Pancreas (tissue), 10 donors: ENCODE data around the gene ATP8A2. TPM values are rescaled to one million over a fixed set of nuclear protein-coding genes. Genes with fewer than 3 reads are reported as not detected.

Experiments used
- ATAC-seq, 4 donors: fragments of 200-7000 bp; cut with Tn5 transposase; one replicate each; pipeline versions ENCODE4 v1.8.0 to v1.9.1; 2020; ENCODE audit warnings: mild to moderate bottlenecking in 4 of 4, moderate library complexity in 4 of 4
- DNase-seq, 6 donors: peaks; one replicate each; pipeline ENCODE4 v3.0.0-alpha.2; 2020
- FAIRE-seq: peaks from 2 replicates; lab custom pipeline; 2012; peaks lifted over from hg19 to GRCh38; lab: Jason Lieb, UNC
- H3K27ac ChIP-seq, 4 donors: fragments of 200-600 bp; sonication (generic); 1 replicate in 3 of 4; 2 replicates in 1 of 4; pipeline versions ENCODE4 v1.5.0 to v1.8.0; 2020
- H3K27me3 ChIP-seq, 4 donors: fragments of 200-600 bp; one replicate each; pipeline ENCODE4 v1.8.0; 2021
- H3K36me3 ChIP-seq, 3 donors: fragments of 200-600 bp; sonication (generic) in 1 of 3; one replicate each; pipeline versions ENCODE4 v1.5.0 to v1.8.0; 2020 to 2021
- H3K4me1 ChIP-seq, 3 donors: fragments of 200-600 bp; one replicate each; pipeline ENCODE4 v1.8.0; 2021
- H3K4me3 ChIP-seq, 4 donors: fragments of 200-600 bp; sonication (generic) in 2 of 4; one replicate each; pipeline versions ENCODE4 v1.5.0 to v1.8.0; 2020 to 2021
- H3K9me3 ChIP-seq, 4 donors: fragments of 200-600 bp; one replicate each; pipeline ENCODE4 v1.8.0; 2021
- WGBS, 2 donors: extraction: QIAGEN DNeasy Blood & Tissue Kit; methylation state at CpG; one replicate each; pipeline ENCODE4 v1.1.7; 2013; 5-methylcytosine and 5-hydroxymethylcytosine counted together
- intact Hi-C, 3 donors: fragments of 100-400 bp; cut with DNase I; formaldehyde crosslinking; loops; one replicate each; pipeline versions ENCODE4 v1.11.1 to v1.14.2; 2022
- polyA plus RNA-seq, 2 donors: library from polyadenylated mRNA; stranded (reverse); fragments of 200-250 nt; gene quantifications; one replicate each; pipeline ENCODE4 v1.2.3, GENCODE V29; 2013
- total RNA-seq, 6 donors: library from RNA; stranded (reverse); fragmentation: NEBNext Ultra II Directional in 4 of 6; extraction: Animal tissue kit (Norgen Biotek cat#: 25700) in 4 of 6; gene quantifications; one replicate each; pipeline versions ENCODE4 v1.2.1 to v1.2.4, GENCODE V29; 2021 to 2023
- TF ChIP-seq, protein P1 (sequence below), 4 donors: fragments of 200-600 bp; sonication (generic) in 3 of 4; IDR thresholded peaks; one replicate each; pipeline versions ENCODE4 v1.5.0 to v1.8.0; 2021; ENCODE audit warnings: antibody characterized with exemption in 4 of 4
- donor health status: healthy with polysubstance abuse.
- donor health status: DM: no; HTN: no; CAD: no; lungs with moderate emphysema.
- donor health status: DM: no; HTN: no; CAD: no.
- donor health status: control.
- donor health status: control.
- donor health status: Bipolar disorder and iron deficiency.
- donor health status: DM: yes; HTN: yes; CAD: no.
- donor health status: DM: no; HTN: no; CAD: no.
- donor health status: DM: no; HTN: no; CAD: no.
- donor health status: DM: yes; HTN: yes; CAD: no.

Gene ATP8A2
- total and polyA plus RNA-seq, 8 donors = 0.04 to 0.28 (median 0.14) TPM

DNA sequence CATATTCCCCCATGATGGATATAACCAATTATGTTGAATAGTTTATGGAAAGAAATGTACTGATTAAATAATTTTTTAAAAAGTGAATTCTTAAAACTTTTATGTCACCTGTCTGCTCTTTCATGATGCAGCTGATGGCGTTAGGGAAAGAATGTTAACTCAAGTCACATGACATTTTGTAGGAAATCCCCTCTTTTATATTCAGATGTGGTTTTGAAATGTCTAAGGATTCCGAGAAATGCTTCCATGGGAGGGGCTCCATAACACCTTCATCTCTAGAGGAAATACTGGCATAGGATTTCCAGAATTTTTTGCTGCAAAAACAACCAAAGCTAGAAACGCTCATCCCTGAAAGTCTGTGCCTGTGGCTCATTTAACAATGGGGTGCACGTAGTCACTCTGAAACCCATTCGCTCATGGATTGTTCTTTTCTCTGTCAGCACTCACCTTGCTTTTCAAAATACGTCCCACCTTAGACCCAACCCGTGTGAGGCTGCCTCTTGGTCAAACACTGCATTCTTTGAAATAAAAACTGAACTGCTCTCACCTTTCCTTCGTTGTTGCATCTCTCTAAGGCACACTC lies 391.1 kb downstream of the ATP8A2 start:
- Histone ChIP-seq H3K9me3 (no peaks in the 10 kb centered on the region), H3K4me1 (no peaks in the 10 kb centered on the region), H3K27me3 (no peaks in the 10 kb centered on the region), H3K27ac (no peak overlapping the region), H3K4me3 (no peak overlapping the region), H3K36me3 (no peaks in the 10 kb centered on the region)
- WGBS, 2 donors = 51 to 60% methylated on average over 8 of the region's 8 CpGs
- DNase-seq (no peak), ATAC-seq (no peak), FAIRE-seq (no peak)
- intact Hi-C loops = no loop called here
- TF ChIP-seq, protein P1, sequence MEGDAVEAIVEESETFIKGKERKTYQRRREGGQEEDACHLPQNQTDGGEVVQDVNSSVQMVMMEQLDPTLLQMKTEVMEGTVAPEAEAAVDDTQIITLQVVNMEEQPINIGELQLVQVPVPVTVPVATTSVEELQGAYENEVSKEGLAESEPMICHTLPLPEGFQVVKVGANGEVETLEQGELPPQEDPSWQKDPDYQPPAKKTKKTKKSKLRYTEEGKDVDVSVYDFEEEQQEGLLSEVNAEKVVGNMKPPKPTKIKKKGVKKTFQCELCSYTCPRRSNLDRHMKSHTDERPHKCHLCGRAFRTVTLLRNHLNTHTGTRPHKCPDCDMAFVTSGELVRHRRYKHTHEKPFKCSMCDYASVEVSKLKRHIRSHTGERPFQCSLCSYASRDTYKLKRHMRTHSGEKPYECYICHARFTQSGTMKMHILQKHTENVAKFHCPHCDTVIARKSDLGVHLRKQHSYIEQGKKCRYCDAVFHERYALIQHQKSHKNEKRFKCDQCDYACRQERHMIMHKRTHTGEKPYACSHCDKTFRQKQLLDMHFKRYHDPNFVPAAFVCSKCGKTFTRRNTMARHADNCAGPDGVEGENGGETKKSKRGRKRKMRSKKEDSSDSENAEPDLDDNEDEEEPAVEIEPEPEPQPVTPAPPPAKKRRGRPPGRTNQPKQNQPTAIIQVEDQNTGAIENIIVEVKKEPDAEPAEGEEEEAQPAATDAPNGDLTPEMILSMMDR (IDR thresholded peaks at IDR 0.05) = no peak

DNA sequence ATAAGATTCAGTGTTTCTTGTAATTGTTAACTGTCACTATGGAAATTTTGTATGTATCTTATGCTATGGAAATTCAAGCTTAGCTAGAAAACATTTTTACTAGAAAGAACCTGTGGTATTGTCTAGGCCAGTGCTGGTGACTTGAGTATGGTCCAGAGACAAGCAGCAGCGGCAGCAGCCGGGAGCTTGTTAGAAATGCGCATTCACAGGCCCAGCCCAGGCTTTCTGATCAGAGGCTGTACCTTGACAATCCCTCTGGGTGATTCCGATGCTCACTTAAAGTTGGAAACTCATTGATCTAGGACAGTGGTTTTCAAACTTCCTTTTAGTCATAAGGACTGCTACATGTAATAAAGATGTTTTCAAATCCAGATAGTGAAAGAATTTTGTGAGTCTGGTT lies 392.6 kb downstream of the ATP8A2 start:
- ATAC-seq = no peak
- Histone ChIP-seq H3K9me3 (no peaks in the 10 kb centered on the region), H3K36me3 (no peaks in the 10 kb centered on the region), H3K4me1 (no peaks in the 10 kb centered on the region), H3K27me3 (no peaks in the 10 kb centered on the region), H3K4me3 (no peak overlapping the region), H3K27ac (no peak overlapping the region)
- FAIRE-seq = no peak
- DNase-seq = no peak
- intact Hi-C loops = no loop called here
- TF ChIP-seq, protein P1 (IDR thresholded peaks at IDR 0.05) = no peak
- 92 to 94% methylated on average over 4 of the region's 4 CpGs for WGBS, 2 donors

DNA sequence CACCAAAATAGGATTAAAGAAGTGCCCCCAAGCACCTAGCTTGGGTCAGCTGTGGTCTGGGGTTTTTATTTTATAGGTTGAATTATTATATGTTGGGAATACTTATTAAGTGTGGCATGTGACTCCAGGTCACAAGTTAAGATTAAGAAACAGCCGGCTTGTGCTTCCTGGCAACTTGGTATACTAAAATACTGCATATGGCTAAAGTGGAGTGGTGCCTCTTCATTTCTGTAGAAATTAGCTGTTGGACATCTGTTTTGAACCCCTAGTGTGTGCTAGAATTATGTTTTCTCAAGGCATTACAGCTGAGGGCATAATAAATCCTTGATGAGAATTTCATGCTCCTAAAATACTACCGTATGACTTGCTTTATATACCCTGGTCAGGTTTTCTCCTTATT lies 393.5 kb downstream of the ATP8A2 start:
- TF ChIP-seq, protein P1 (IDR thresholded peaks at IDR 0.05) = no peak
- Histone ChIP-seq H3K36me3 (no peaks in the 10 kb centered on the region), H3K4me3 (no peak overlapping the region), H3K27ac (no peak overlapping the region), H3K9me3 (no peaks in the 10 kb centered on the region), H3K4me1 (no peaks in the 10 kb centered on the region), H3K27me3 (no peaks in the 10 kb centered on the region)
- ATAC-seq = no peak
- intact Hi-C loops = no loop called here
- DNase-seq = no peak
- WGBS, 2 donors = 88 to 95% methylated on average over 2 of the region's 2 CpGs
- FAIRE-seq = no peak

DNA sequence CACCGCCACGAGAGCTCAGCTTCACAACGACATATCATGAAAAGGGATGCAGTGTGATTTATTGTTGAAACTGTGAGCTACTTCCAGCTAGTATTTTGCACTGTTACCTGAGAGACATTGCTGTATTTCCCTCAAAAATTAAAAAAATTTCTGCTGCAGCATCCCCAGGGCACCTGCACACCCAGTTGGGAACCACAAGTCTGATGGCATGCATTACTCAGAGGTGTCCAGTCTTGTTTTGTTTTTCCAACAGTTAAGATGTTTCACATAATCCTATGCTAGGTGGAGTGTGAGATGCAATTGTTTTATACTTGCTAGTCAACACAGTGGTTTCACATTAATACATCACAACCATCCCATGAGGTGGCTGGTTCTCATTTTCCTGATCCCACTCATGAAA lies 394.8 kb downstream of the ATP8A2 start:
- intact Hi-C loops = no loop called here
- Histone ChIP-seq H3K4me3 (no peak overlapping the region), H3K4me1 (no peaks in the 10 kb centered on the region), H3K36me3 (no peaks in the 10 kb centered on the region), H3K27me3 (no peaks in the 10 kb centered on the region), H3K9me3 (no peaks in the 10 kb centered on the region), H3K27ac (no peak overlapping the region)
- WGBS, 2 donors = 76 to 79% methylated on average over 3 of the region's 3 CpGs
- TF ChIP-seq, protein P1 (IDR thresholded peaks at IDR 0.05) = no peak
- DNase-seq (no peak), FAIRE-seq (no peak), ATAC-seq (no peak)

DNA sequence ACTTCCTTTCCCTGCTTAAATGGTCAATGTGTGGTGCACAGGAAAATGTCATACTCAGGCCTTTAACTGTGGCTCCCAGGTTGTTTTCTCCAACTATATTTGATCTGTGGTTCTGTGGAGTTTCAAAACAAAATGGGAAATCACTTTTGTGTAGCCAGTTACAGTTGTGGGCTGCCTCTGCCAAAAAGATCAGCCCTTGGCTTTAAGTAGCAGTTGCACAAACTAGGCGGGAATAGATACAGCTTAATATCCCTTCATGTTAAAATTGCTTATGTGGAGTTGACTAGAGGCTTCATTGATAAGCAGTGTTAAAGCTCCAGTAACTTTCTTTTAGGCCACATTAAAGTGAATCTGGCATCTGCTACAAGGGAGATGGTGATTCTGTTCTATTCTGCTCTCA lies 395.2 kb downstream of the ATP8A2 start:
- intact Hi-C loops = no loop called here
- Histone ChIP-seq H3K4me1 (no peaks in the 10 kb centered on the region), H3K36me3 (no peaks in the 10 kb centered on the region), H3K27ac (no peak overlapping the region), H3K4me3 (no peak overlapping the region), H3K9me3 (no peaks in the 10 kb centered on the region), H3K27me3 (no peaks in the 10 kb centered on the region)
- no peak for FAIRE-seq
- no peak for DNase-seq
- TF ChIP-seq, protein P1 (IDR thresholded peaks at IDR 0.05) = no peak
- 79 to 82% methylated on average over 1 of the region's 1 CpG for WGBS, 2 donors
- ATAC-seq = no peak
